A673 (cell line): Measurements from ENCODE around the gene MT1F. TPM values are rescaled to one million over a fixed set of nuclear protein-coding genes. Genes with fewer than 3 reads are reported as not detected.

ENCODE experiments used
- BruUV-seq: library from RNA; stranded (reverse); fragments of 400-500 nt; replicated peaks from 2 replicates; lab custom pipeline; 2021; lab: Mats Ljungman, UMichigan
- CTCF ChIA-PET: fragments of 300-600 bp; sonication (Branson Sonifier 250); formaldehyde crosslinking; loops from one replicate; lab custom pipeline; 2022; ENCODE audit warnings: antibody characterized with exemption; lab: Charles Lee
- POLR2A ChIA-PET: fragments of 300-600 bp; sonication (Branson Sonifier 250); formaldehyde crosslinking; loops from one replicate; lab custom pipeline; 2022; ENCODE audit warnings: antibody characterized with exemption; ENCODE audit not compliant: low non-redundant PET; lab: Charles Lee
- DNase-seq: peaks from one replicate; pipeline ENCODE4 v3.0.0-alpha.2; 2015; ENCODE audit warnings: low spot score
- H3K27ac ChIP-seq: fragments of 200-600 bp; sonication (generic); 2 replicates; pipeline ENCODE4 v1.5.1; 2016; ENCODE audit warnings: mixed run types, low read depth, mild to moderate bottlenecking, mixed read lengths, antibody characterized with exemption, low read length; ENCODE audit not compliant: poor library complexity, severe bottlenecking
- H3K27me3 ChIP-seq: fragments of 200-600 bp; sonication (generic); replicated peaks from 2 replicates; pipeline ENCODE4 v1.6.1; 2017; ENCODE audit warnings: mixed run types, low read depth, mild to moderate bottlenecking, mixed read lengths, antibody characterized with exemption, low read length; ENCODE audit not compliant: insufficient read depth, poor library complexity
- H3K36me3 ChIP-seq: fragments of 200-600 bp; sonication (generic); 2 replicates; pipeline ENCODE4 v1.6.1; 2016; ENCODE audit warnings: mixed run types, mild to moderate bottlenecking, mixed read lengths, antibody characterized with exemption, low read length; ENCODE audit not compliant: insufficient read depth, poor library complexity, severe bottlenecking
- H3K4me1 ChIP-seq: fragments of 200-600 bp; sonication (generic); 2 replicates; pipeline ENCODE4 v1.6.1; 2017; ENCODE audit warnings: mixed run types, mild to moderate bottlenecking, mixed read lengths, antibody characterized with exemption, low read length; ENCODE audit not compliant: insufficient read depth, poor library complexity, severe bottlenecking
- H3K4me3 ChIP-seq: fragments of 200-600 bp; sonication (generic); 2 replicates; pipeline ENCODE4 v1.5.1; 2016; ENCODE audit warnings: low read depth, mixed run types, mild to moderate bottlenecking, mixed read lengths, low read length; ENCODE audit not compliant: poor library complexity, severe bottlenecking
- H3K9me3 ChIP-seq: fragments of 200-600 bp; sonication (generic); 2 replicates; pipeline ENCODE4 v1.6.1; 2016; ENCODE audit warnings: mixed run types, low read depth, mild to moderate bottlenecking, mixed read lengths, antibody characterized with exemption, low read length; ENCODE audit not compliant: poor library complexity, severe bottlenecking
- EZH2 ChIP-seq: fragments of 200-600 bp; sonication (generic); IDR thresholded peaks from 2 replicates; pipeline ENCODE4 v1.6.1; 2017; ENCODE audit warnings: borderline replicate concordance, low read depth, mild to moderate bottlenecking, mixed read lengths, antibody characterized with exemption, low read length; ENCODE audit not compliant: poor library complexity, severe bottlenecking
- intact Hi-C: fragments of 100-400 bp; cut with micrococcal nuclease; formaldehyde crosslinking; loops from one replicate; pipeline ENCODE4 v1.10.0; 2022; ENCODE audit not compliant: unreplicated experiment
- total RNA-seq: library from RNA; stranded (reverse); gene quantifications from 2 replicates; pipeline ENCODE4 v1.2.3, GENCODE V29; 2021
- TF ChIP-seq, protein P1 (sequence below): fragments of 300-800, 200-600 bp; sonication (generic); conservative IDR thresholded peaks from 2 replicates; pipeline ENCODE4 v1.5.1; 2017; ENCODE audit warnings: low read depth, mild to moderate bottlenecking, antibody characterized with exemption, low read length, moderate library complexity, mixed read lengths

Gene MT1F
- total RNA-seq, 1 experiment from 2014 or later, result 26.9 TPM

DNA sequence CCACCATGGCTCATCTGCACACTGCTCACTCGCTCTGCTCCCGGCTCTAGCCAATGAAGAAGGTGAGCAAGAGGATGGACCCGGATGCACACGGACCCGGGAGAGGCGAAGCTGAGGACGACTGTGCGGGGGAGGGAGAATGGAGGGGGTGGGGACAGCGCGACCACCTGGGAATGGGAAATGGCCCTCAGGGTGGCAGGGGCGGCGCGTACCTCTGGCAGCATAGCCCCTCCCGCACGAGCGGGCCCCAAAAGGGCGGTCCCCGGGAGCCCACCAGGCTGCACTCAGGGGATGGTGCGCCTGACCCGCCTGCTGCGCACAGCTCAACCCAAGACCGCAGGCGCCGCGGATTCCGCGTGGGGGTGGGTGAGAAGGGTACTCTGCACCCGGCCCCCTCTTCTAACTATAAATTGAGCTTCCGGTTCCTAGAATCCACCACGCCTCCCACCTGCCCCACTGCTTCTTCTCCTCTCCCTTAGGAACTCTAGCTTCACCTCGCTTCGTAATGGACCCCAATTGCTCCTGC is 18.0 kb downstream of the MT1F start:
- no peaks in the 10 kb centered on the region for H3K27me3 ChIP-seq
- DNase-seq, result no peak
- BruUV-seq, result no TSS peak
- H3K4me3 ChIP-seq, result no peak overlapping the region
- no peaks in the 10 kb centered on the region for H3K4me1 ChIP-seq
- ChIA-PET POLR2A (no interaction called here), CTCF (no interaction called here)
- no peak overlapping the region for H3K27ac ChIP-seq
- H3K9me3 ChIP-seq, result no peaks in the 10 kb centered on the region
- TF ChIP-seq EZH2, result no peak
- TF ChIP-seq, protein P1, sequence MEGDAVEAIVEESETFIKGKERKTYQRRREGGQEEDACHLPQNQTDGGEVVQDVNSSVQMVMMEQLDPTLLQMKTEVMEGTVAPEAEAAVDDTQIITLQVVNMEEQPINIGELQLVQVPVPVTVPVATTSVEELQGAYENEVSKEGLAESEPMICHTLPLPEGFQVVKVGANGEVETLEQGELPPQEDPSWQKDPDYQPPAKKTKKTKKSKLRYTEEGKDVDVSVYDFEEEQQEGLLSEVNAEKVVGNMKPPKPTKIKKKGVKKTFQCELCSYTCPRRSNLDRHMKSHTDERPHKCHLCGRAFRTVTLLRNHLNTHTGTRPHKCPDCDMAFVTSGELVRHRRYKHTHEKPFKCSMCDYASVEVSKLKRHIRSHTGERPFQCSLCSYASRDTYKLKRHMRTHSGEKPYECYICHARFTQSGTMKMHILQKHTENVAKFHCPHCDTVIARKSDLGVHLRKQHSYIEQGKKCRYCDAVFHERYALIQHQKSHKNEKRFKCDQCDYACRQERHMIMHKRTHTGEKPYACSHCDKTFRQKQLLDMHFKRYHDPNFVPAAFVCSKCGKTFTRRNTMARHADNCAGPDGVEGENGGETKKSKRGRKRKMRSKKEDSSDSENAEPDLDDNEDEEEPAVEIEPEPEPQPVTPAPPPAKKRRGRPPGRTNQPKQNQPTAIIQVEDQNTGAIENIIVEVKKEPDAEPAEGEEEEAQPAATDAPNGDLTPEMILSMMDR, result no peak
- H3K36me3 ChIP-seq, result no peaks in the 10 kb centered on the region
- intact Hi-C loops, result no loop called here

DNA sequence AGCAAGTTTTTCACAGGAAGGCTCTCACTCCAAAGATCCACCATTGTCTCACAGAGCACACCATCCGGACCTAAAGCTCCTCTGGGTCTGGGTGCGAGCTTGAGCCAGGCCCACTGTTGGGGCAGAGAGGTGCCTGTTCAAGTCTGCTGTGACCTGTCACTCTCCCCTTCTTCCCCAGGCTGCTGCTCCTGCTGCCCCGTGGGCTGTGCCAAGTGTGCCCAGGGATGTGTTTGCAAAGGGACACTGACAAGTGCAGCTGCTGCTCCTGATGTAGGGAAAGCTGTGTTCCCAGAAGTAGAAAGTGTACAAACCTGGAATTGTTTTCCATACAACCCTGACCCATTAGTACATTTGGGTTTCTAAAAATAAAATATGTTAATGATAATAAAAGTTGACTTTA is 19.7 kb downstream of the MT1F start:
- H3K27me3 ChIP-seq, result no peaks in the 10 kb centered on the region
- CTCF ChIA-PET, result no interaction called here
- BruUV-seq, result no TSS peak

DNA sequence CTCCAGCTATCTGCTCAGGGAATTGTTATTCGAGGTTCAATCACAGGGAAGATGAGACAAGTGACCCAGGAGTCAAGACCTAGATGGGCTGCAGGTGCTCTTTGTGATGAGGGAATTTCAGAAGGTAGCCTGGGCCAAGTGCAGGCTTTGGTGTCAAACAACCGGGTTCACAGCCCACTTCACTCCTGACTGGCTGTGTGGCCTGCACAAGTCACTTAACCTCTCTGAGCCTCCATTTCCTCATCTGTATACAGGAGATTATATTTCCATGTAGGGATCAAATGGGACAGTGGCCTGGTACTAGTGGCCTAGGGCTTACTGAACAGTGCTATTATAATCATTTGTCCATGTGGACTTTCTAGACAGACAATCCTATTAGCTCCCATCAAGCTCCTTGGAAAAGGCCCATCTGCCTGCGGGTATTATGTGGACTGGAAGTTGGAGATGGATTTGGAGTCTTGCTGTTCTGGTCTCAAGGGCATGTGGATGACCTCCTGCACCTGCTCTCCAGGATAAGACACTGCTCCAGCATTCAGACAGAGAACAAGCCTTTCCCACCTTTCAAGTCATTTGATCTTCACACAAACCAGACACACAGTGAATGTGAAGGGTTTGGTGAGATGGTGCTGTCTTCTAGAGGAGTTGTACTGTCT is 21.4 kb downstream of the MT1F start:
- H3K4me3 ChIP-seq, result no peak overlapping the region
- POLR2A ChIA-PET, result no interaction called here
- intact Hi-C loops, result no loop called here
- H3K27me3 ChIP-seq, result no peaks in the 10 kb centered on the region
- no peaks in the 10 kb centered on the region for H3K9me3 ChIP-seq
- no TSS peak for BruUV-seq
- H3K27ac ChIP-seq, result no peak overlapping the region
- no peak for DNase-seq
- H3K36me3 ChIP-seq, result no peaks in the 10 kb centered on the region
- CTCF ChIA-PET, result no interaction called here
- no peaks in the 10 kb centered on the region for H3K4me1 ChIP-seq
- TF ChIP-seq, protein P1, result no peak
- no peak for TF ChIP-seq EZH2

More for the DNA sequence above, 19.7 kb downstream of the MT1F start:
- H3K9me3 ChIP-seq, result no peaks in the 10 kb centered on the region
- no peak overlapping the region for H3K4me3 ChIP-seq
- intact Hi-C loops, result no loop called here
- H3K27ac ChIP-seq, result no peak overlapping the region
- TF ChIP-seq, protein P1, result no peak
- no peak for DNase-seq
- POLR2A ChIA-PET, result no interaction called here
- H3K4me1 ChIP-seq, result no peaks in the 10 kb centered on the region
- no peaks in the 10 kb centered on the region for H3K36me3 ChIP-seq
